Gastrocnemius medialis (tissue), 4 donors: ENCODE results near the gene MOB1B.

Experiments used
- POLR2A ChIP-seq, 2 donors: fragments of 450-650 bp; IDR thresholded peaks; one replicate each; pipeline ENCODE4 v1.6.1; 2017; ENCODE audit warnings: antibody characterized with exemption in 2 of 2, mild to moderate bottlenecking in 2 of 2, moderate library complexity in 2 of 2
- TF ChIP-seq, protein P1 (sequence below), 5 experiments: fragments of 450-650 bp in 3 of 5; fragments of 200-600 bp in 2 of 5; sonication (generic) in 2 of 5; IDR thresholded peaks in 4 of 5; conservative IDR thresholded peaks in 1 of 5; 1 replicate in 4 of 5; 2 replicates in 1 of 5; pipeline ENCODE4 v1.5.1; 2016 to 2019; ENCODE audit warnings: antibody characterized with exemption in 5 of 5, mild to moderate bottlenecking in 3 of 5, moderate library complexity in 3 of 5

DNA sequence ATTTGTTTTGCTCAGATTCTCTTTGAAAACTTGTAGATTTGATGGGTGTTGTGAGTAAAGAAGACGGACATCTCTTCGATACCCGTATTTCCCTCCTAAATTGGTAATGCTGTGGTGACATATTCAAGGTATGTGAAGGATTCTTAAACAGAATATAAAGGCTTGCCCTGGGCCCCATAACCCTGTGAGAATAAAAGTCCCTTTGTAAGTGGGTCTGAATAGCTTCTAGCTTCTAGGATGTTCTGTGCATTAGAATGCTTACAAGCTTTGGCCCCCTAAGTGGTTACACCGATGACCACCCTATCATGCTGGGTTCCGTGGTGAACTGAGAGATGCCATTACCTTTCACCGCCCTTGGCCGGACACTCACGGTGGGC is 574 bp upstream of the MOB1B start:
- TF ChIP-seq, protein P1, sequence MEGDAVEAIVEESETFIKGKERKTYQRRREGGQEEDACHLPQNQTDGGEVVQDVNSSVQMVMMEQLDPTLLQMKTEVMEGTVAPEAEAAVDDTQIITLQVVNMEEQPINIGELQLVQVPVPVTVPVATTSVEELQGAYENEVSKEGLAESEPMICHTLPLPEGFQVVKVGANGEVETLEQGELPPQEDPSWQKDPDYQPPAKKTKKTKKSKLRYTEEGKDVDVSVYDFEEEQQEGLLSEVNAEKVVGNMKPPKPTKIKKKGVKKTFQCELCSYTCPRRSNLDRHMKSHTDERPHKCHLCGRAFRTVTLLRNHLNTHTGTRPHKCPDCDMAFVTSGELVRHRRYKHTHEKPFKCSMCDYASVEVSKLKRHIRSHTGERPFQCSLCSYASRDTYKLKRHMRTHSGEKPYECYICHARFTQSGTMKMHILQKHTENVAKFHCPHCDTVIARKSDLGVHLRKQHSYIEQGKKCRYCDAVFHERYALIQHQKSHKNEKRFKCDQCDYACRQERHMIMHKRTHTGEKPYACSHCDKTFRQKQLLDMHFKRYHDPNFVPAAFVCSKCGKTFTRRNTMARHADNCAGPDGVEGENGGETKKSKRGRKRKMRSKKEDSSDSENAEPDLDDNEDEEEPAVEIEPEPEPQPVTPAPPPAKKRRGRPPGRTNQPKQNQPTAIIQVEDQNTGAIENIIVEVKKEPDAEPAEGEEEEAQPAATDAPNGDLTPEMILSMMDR (IDR thresholded peaks at IDR 0.05 in 4 of 5, conservative IDR thresholded peaks at IDR 0.05 in 1 of 5) = no peak
- TF ChIP-seq POLR2A (IDR thresholded peaks at IDR 0.05) = no peak
